Parathyroid adenoma (tissue), 2 donors: ENCODE data around the gene ELOVL2.

ENCODE experiments used
- H2AFZ ChIP-seq: fragments of 300-600 bp; sonication (generic); one replicate; pipeline ENCODE4 v1.7.0; 2017; ENCODE audit warnings: antibody characterized with exemption, mild to moderate bottlenecking
- H3K27ac ChIP-seq: fragments of 300-600 bp; sonication (generic); one replicate; pipeline ENCODE4 v1.7.0; 2017
- H3K27me3 ChIP-seq: fragments of 300-600 bp; sonication (generic); one replicate; pipeline ENCODE4 v1.7.0; 2017; ENCODE audit warnings: low read length; ENCODE audit not compliant: control insufficient read depth, insufficient read depth
- H3K36me3 ChIP-seq: fragments of 300-600 bp; sonication (generic); one replicate; pipeline ENCODE4 v1.7.0; 2017; ENCODE audit warnings: low read length; ENCODE audit not compliant: control insufficient read depth, insufficient read depth
- H3K4me1 ChIP-seq: fragments of 300-600 bp; sonication (generic); one replicate; pipeline ENCODE4 v1.7.0; 2017; ENCODE audit warnings: control low read depth
- H3K4me2 ChIP-seq: fragments of 300-600 bp; sonication (generic); one replicate; pipeline ENCODE4 v1.7.0; 2017; ENCODE audit warnings: low read length
- H3K4me3 ChIP-seq: fragments of 300-600 bp; sonication (generic); one replicate; pipeline ENCODE4 v1.7.0; 2017; ENCODE audit warnings: low read depth, low read length
- H3K79me2 ChIP-seq: fragments of 300-600 bp; sonication (generic); one replicate; pipeline ENCODE4 v1.7.0; 2017; ENCODE audit warnings: control low read depth
- H3K9ac ChIP-seq: fragments of 300-600 bp; sonication (generic); one replicate; pipeline ENCODE4 v1.7.0; 2017; ENCODE audit warnings: mild to moderate bottlenecking
- H3K9me3 ChIP-seq: fragments of 300-600 bp; sonication (generic); one replicate; pipeline ENCODE4 v1.7.0; 2017; ENCODE audit warnings: low read length; ENCODE audit not compliant: control insufficient read depth
- CTCF ChIP-seq: fragments of 300-600 bp; sonication (generic); IDR thresholded peaks from one replicate; pipeline ENCODE4 v1.7.0; 2017; ENCODE audit warnings: antibody characterized with exemption, mild to moderate bottlenecking
- donor health status: primary hyperparathyroidism.

Gene ELOVL2

DNA sequence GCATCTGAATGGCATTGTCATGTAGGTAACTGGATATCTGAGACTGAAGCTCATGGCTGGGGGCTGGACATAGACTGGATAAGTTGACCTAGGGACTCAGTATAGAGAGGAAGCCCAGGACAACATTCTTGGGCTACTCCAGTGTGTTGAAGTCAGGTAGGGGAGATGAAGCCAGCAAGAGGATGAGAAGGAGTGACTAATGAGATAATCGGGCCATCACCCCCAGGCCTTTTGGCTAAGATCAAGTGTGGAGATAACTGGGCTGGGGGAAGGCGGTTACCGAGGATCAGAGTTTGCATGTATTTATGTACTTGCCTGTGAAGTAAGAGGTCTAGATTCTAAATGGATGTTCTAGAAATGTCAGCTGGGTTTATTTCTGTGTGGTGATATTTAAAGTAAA is 73.4 kb downstream of the ELOVL2 start:
- Histone ChIP-seq H3K9me3 (no peaks in the 10 kb centered on the region), H3K4me1 (peaks cover 11% of the 10 kb centered on the region), H3K27me3 (no peaks in the 10 kb centered on the region), H2AFZ (no peak overlapping the region), H3K79me2 (peaks cover 4% of the 10 kb centered on the region), H3K4me2 (no peak overlapping the region), H3K4me3 (no peak overlapping the region), H3K27ac (no peak overlapping the region), H3K9ac (no peak overlapping the region), H3K36me3 (no peaks in the 10 kb centered on the region)
- no peak for TF ChIP-seq CTCF

DNA sequence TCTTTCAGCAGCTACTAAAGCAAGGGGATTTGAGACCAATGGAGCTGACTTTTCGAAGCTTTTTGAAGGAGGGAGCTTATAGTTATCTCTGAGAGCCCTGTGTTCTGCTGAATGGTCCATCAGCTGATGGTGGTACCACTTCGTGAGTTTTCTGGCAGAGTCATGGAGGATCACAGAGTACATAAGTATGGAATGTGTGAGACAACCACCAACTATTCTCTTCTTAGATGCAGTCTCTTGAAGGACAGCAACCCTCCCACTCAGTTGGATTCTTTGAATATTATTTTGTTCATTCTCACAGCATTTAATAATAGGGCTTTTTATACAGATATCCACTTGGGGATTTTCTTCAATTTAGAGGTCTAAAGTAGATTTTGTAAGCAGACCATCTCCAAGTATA is 75.3 kb downstream of the ELOVL2 start:
- no peak for TF ChIP-seq CTCF
- H2AFZ ChIP-seq, result no peak overlapping the region

GRCh38 chr6:10964684-10965083 is 79.4 kb downstream of the ELOVL2 start:
- no peak overlapping the region for H3K4me2 ChIP-seq
- H3K27me3 ChIP-seq, result no peaks in the 10 kb centered on the region
- no peaks in the 10 kb centered on the region for H3K9me3 ChIP-seq
- no peaks in the 10 kb centered on the region for H3K36me3 ChIP-seq
- H3K27ac ChIP-seq, result no peak overlapping the region
- peaks cover 1% of the 10 kb centered on the region for H3K4me1 ChIP-seq
- no peak overlapping the region for H3K9ac ChIP-seq
- no peak for TF ChIP-seq CTCF
- no peak overlapping the region for H3K4me3 ChIP-seq
- H3K79me2 ChIP-seq, result peaks cover 6% of the 10 kb centered on the region
- no peak overlapping the region for H2AFZ ChIP-seq

More for the DNA sequence above, 75.3 kb downstream of the ELOVL2 start:
- Histone ChIP-seq H3K27ac (no peak overlapping the region), H3K4me1 (peaks cover 11% of the 10 kb centered on the region), H3K79me2 (peaks cover 6% of the 10 kb centered on the region), H3K9me3 (no peaks in the 10 kb centered on the region), H3K4me3 (no peak overlapping the region), H3K9ac (no peak overlapping the region), H3K27me3 (no peaks in the 10 kb centered on the region), H3K36me3 (no peaks in the 10 kb centered on the region), H3K4me2 (no peak overlapping the region)

DNA sequence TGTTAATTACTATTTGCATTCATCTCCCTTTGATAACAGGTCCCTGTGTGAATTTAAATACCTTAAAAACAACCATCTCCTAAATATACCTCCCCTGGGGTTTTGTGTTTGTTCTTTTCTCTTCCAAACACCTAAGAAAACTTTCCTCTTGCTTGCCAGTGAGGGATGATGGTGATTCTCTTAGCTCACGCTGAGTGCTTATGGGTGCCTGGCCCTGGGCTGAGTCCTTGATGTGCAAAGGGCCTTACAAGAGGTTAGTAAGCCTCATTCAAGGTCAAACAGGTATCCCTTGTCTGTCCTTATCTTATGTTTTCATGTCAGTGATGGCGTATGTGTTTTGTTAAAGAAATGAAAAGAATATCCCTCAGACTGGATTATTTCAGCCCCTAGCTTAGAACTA is 81.0 kb downstream of the ELOVL2 start:
- no peak for TF ChIP-seq CTCF
- H3K79me2 ChIP-seq, result peaks cover 6% of the 10 kb centered on the region
- H3K4me1 ChIP-seq, result no peaks in the 10 kb centered on the region
- no peak overlapping the region for H3K27ac ChIP-seq
- H2AFZ ChIP-seq, result no peak overlapping the region
- no peaks in the 10 kb centered on the region for H3K27me3 ChIP-seq
- H3K9me3 ChIP-seq, result no peaks in the 10 kb centered on the region
- H3K4me3 ChIP-seq, result no peak overlapping the region
- H3K4me2 ChIP-seq, result no peak overlapping the region
- no peaks in the 10 kb centered on the region for H3K36me3 ChIP-seq
- H3K9ac ChIP-seq, result no peak overlapping the region

- H3K36me3 ChIP-seq, result no peaks in the 10 kb centered on the region
- no peaks in the 10 kb centered on the region for H3K4me1 ChIP-seq
These were observed 81.4 kb downstream of the ELOVL2 start for GRCh38 chr6:10962673-10963072.

More at GRCh38 chr6:10962673-10963072, 81.4 kb downstream of the ELOVL2 start:
- Histone ChIP-seq H3K4me2 (no peak overlapping the region), H3K27me3 (no peaks in the 10 kb centered on the region), H3K9me3 (no peaks in the 10 kb centered on the region), H3K9ac (no peak overlapping the region), H2AFZ (no peak overlapping the region), H3K79me2 (peaks cover 6% of the 10 kb centered on the region), H3K4me3 (no peak overlapping the region), H3K27ac (no peak overlapping the region)
- TF ChIP-seq CTCF, result no peak
